Mesodermal cell (in vitro differentiated cells): ENCODE data around the gene AQP12B.
"Not testable (repeated sequence)": the region's sequence is repeated elsewhere in the genome, so short reads cannot be mapped to it uniquely, and the experiment has no call there.

Experiments
- H3K27ac ChIP-seq: 2 replicates; pipeline ENCODE4 v1.7.0; 2013; ENCODE audit warnings: mild to moderate bottlenecking, low read depth, low read length, moderate library complexity; ENCODE audit not compliant: severe bottlenecking
- H3K36me3 ChIP-seq: 2 replicates; pipeline ENCODE4 v1.7.1; 2013; ENCODE audit warnings: mild to moderate bottlenecking, low read length, moderate library complexity; ENCODE audit not compliant: control insufficient read depth, insufficient read depth
- H3K4me1 ChIP-seq: one replicate; pipeline ENCODE4 v1.7.1; 2013; ENCODE audit warnings: mild to moderate bottlenecking, low read length; ENCODE audit not compliant: insufficient read depth, control insufficient read depth, poor library complexity, severe bottlenecking
- H3K4me3 ChIP-seq: 2 replicates; pipeline ENCODE4 v1.7.0; 2013; ENCODE audit warnings: low read length, control low read depth, mild to moderate bottlenecking; ENCODE audit not compliant: insufficient read depth, poor library complexity, severe bottlenecking; ENCODE audit errors: extremely low read depth
- H3K9me3 ChIP-seq: 2 replicates; pipeline ENCODE4 v1.7.1; 2013; ENCODE audit warnings: mild to moderate bottlenecking, low read length, moderate library complexity; ENCODE audit not compliant: control insufficient read depth
- WGBS, 2 experiments: methylation state at CpG; one replicate each; pipeline ENCODE4 v1.1.5; 2013; ENCODE audit warnings: missing lambda C conversion rate in 2 of 2; ENCODE audit not compliant: insufficient coverage in 2 of 2; 5-methylcytosine and 5-hydroxymethylcytosine counted together

The AQP12B gene

GRCh38 chr2:240675345-240675744 lies 7.3 kb downstream of the AQP12B start:
- H3K4me1 ChIP-seq, H3K36me3 ChIP-seq, H3K4me3 ChIP-seq, H3K27ac ChIP-seq, H3K9me3 ChIP-seq: not testable (repeated sequence)
- WGBS, 2 experiments, result no CpG with 5 or more reads among the region's 24 CpGs

- not testable (repeated sequence) for H3K36me3 ChIP-seq, H3K4me3 ChIP-seq, H3K9me3 ChIP-seq, H3K27ac ChIP-seq, H3K4me1 ChIP-seq
- WGBS, 2 experiments, result 69 to 75% methylated on average over 2 to 5 of the region's 16 CpGs
Measured at GRCh38 chr2:240674461-240675184, 8.1 kb downstream of the AQP12B start.

- Histone ChIP-seq H3K36me3 (no peaks in the 10 kb centered on the region), H3K4me3 (no peak overlapping the region), H3K9me3 (no peaks in the 10 kb centered on the region), H3K27ac (no peak overlapping the region), H3K4me1 (no peaks in the 10 kb centered on the region)
- WGBS, 2 experiments, result 81 to 84% methylated on average over 39 to 55 of the region's 55 CpGs
Measured at GRCh38 chr2:240672701-240673190, 9.9 kb downstream of the AQP12B start.

GRCh38 chr2:240672076-240672700 lies 10.5 kb downstream of the AQP12B start:
- Histone ChIP-seq H3K27ac (no peak overlapping the region), H3K36me3 (no peaks in the 10 kb centered on the region), H3K9me3 (no peaks in the 10 kb centered on the region), H3K4me3 (no peak overlapping the region), H3K4me1 (no peaks in the 10 kb centered on the region)
- WGBS, 2 experiments, result 93% methylated on average over 44 to 45 of the region's 46 CpGs

GRCh38 chr2:240670950-240671349 lies 11.7 kb downstream of the AQP12B start:
- H3K9me3 ChIP-seq, result no peaks in the 10 kb centered on the region
- H3K4me3 ChIP-seq, result no peak overlapping the region
- H3K4me1 ChIP-seq, result no peaks in the 10 kb centered on the region
- H3K27ac ChIP-seq, result no peak overlapping the region
- 89 to 91% methylated on average over 3 to 4 of the region's 4 CpGs for WGBS, 2 experiments
- H3K36me3 ChIP-seq, result no peaks in the 10 kb centered on the region

GRCh38 chr2:240670402-240670801 lies 12.3 kb downstream of the AQP12B start:
- Histone ChIP-seq H3K36me3 (no peaks in the 10 kb centered on the region), H3K27ac (no peak overlapping the region), H3K9me3 (no peaks in the 10 kb centered on the region), H3K4me3 (no peak overlapping the region), H3K4me1 (no peaks in the 10 kb centered on the region)
- WGBS, 2 experiments, result 73 to 88% methylated on average over 6 to 7 of the region's 7 CpGs

- 83% methylated on average over 1 of the region's 1 CpG; no CpG with 5 or more reads in 1 of the 2 experiments for WGBS, 2 experiments
- no peaks in the 10 kb centered on the region for H3K4me1 ChIP-seq
- H3K9me3 ChIP-seq, result no peaks in the 10 kb centered on the region
- no peak overlapping the region for H3K4me3 ChIP-seq
- H3K36me3 ChIP-seq, result no peaks in the 10 kb centered on the region
- H3K27ac ChIP-seq, result no peak overlapping the region
Measured at GRCh38 chr2:240664622-240665021, 18.1 kb downstream of the AQP12B start.

GRCh38 chr2:240663546-240664190 lies 19.0 kb downstream of the AQP12B start:
- H3K4me1 ChIP-seq, result no peaks in the 10 kb centered on the region
- H3K9me3 ChIP-seq, result no peaks in the 10 kb centered on the region
- no peak overlapping the region for H3K27ac ChIP-seq
- no peak overlapping the region for H3K4me3 ChIP-seq
- no peaks in the 10 kb centered on the region for H3K36me3 ChIP-seq
- 43 to 100% methylated on average over 1 to 4 of the region's 6 CpGs for WGBS, 2 experiments

GRCh38 chr2:240662681-240663080 lies 20.0 kb downstream of the AQP12B start:
- H3K4me1 ChIP-seq, result no peaks in the 10 kb centered on the region
- H3K9me3 ChIP-seq, result no peaks in the 10 kb centered on the region
- no peaks in the 10 kb centered on the region for H3K36me3 ChIP-seq
- WGBS, 2 experiments, result 74 to 92% methylated on average over 2 to 3 of the region's 3 CpGs
- no peak overlapping the region for H3K4me3 ChIP-seq
- no peak overlapping the region for H3K27ac ChIP-seq

- not testable (repeated sequence) for H3K9me3 ChIP-seq, H3K27ac ChIP-seq, H3K36me3 ChIP-seq, H3K4me1 ChIP-seq, H3K4me3 ChIP-seq
- WGBS, 2 experiments, result 87 to 100% methylated on average over 2 to 3 of the region's 7 CpGs
Measured at GRCh38 chr2:240659883-240660282, 22.8 kb downstream of the AQP12B start.
